GM23338 (cell line): ENCODE results near the gene WSB2. TPM values are rescaled to one million over a fixed set of nuclear protein-coding genes. Genes with fewer than 3 reads are reported as not detected.

Source experiments
- JUNB ChIP-seq: IDR thresholded peaks from one replicate; pipeline ENCODE4 v1.6.1; 2016; ENCODE audit warnings: antibody characterized with exemption; ENCODE audit not compliant: unreplicated experiment
- NANOG ChIP-seq: IDR thresholded peaks from 2 replicates; pipeline ENCODE4 v1.6.1; 2016; ENCODE audit warnings: antibody characterized with exemption, borderline replicate concordance
- REST ChIP-seq: IDR thresholded peaks from one replicate; pipeline ENCODE4 v1.6.1; 2018; ENCODE audit warnings: antibody characterized with exemption; ENCODE audit not compliant: unreplicated experiment
- STAT1 ChIP-seq: IDR thresholded peaks from one replicate; pipeline ENCODE4 v1.6.1; 2016; ENCODE audit warnings: antibody characterized with exemption; ENCODE audit not compliant: unreplicated experiment
- ZNF114 ChIP-seq: fragments of 250-450 bp; sonication (Bioruptor Pico); IDR thresholded peaks from 2 replicates; pipeline ENCODE4 v1.5.0; 2020; ENCODE audit warnings: mild to moderate bottlenecking, moderate library complexity
- ZNF462 ChIP-seq: fragments of 250-450 bp; sonication (Bioruptor Pico); IDR thresholded peaks from 2 replicates; pipeline ENCODE4 v1.5.0; 2020; ENCODE audit warnings: mild to moderate bottlenecking, moderate library complexity
- polyA plus RNA-seq: library from polyadenylated mRNA; unstranded; fragments of >200 nt; fragmentation: Nextera tagmentation; extraction: Ambion mirVana; gene quantifications from 2 replicates; pipeline ENCODE4 v1.2.1, GENCODE V29; 2016
- total RNA-seq: library from RNA; depleted of rRNA; stranded (reverse); fragments of >200 nt; shearing (Covaris generic); gene quantifications from 2 replicates; pipeline ENCODE4 v1.2.3, GENCODE V29; 2014

The WSB2 gene
- total and polyA plus RNA-seq, 2 experiments from 2014 or later, result 36.6 to 60.8 TPM

- TF ChIP-seq ZNF462 (CRISPR knock-in tag) (no peak), NANOG (no peak), REST (no peak), STAT1 (no peak), JUNB (no peak), ZNF114 (CRISPR knock-in tag) (no peak)
Measured at GRCh38 chr12:117994551-117995438, 66.2 kb downstream of the WSB2 start (continued).
